ENCODE measurements around the gene GSC2.
A peak's percentile ranks its signal among the peaks of the same experiment; 100 is the strongest.

The GSC2 gene

GRCh38 chr22:19126309-19127273, 23.5 kb downstream of the GSC2 start:
- Histone ChIP-seq H3K4me3 (ENCODE audit: low read length) (no peak overlapping the region), H3K9me3 (ENCODE audit: control insufficient read depth, low read depth, low read length) (no peaks in the 10 kb centered on the region), H3K27ac (ENCODE audit: low read length) (no peak overlapping the region), H3K4me1 (ENCODE audit: control insufficient read depth, low read depth, low read length) (peaks cover 5% of the 10 kb centered on the region), H3K27me3 (ENCODE audit: control insufficient read depth, insufficient read depth, low read length) (no peaks in the 10 kb centered on the region), H3K36me3 (ENCODE audit: control insufficient read depth, low read depth, low read length) (no peaks in the 10 kb centered on the region), H3K9ac (ENCODE audit: low read length) (no peak overlapping the region)

GRCh38 chr22:19125474-19126308, 24.4 kb downstream of the GSC2 start:
- Histone ChIP-seq H3K9ac (ENCODE audit: low read length) (no peak overlapping the region), H3K27me3 (ENCODE audit: control insufficient read depth, insufficient read depth, low read length) (no peaks in the 10 kb centered on the region), H3K9me3 (ENCODE audit: control insufficient read depth, low read depth, low read length) (no peaks in the 10 kb centered on the region), H3K4me3 (ENCODE audit: low read length) (no peak overlapping the region), H3K36me3 (ENCODE audit: control insufficient read depth, low read depth, low read length) (no peaks in the 10 kb centered on the region), H3K4me1 (ENCODE audit: control insufficient read depth, low read depth, low read length) (peaks cover 11% of the 10 kb centered on the region), H3K27ac (ENCODE audit: low read length) (no peak overlapping the region)

DNA sequence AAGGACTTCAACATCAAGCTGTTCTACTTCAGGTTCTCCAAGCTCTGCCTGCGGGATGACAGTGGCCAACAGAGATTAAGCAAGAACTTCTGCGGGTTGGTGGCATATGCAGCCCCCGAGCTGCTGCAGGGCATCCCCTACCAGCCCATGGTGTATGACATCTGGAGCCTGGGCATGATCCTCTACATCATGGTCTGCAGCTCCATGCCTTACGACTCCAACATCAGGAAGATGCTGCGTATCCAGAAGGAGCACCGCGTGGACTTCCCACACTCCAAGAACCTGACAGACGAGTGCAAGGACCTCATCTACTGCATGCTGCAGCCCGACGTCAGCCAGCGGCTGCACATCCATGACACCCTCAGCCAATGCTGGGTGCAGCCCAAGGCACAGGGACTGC, 25.1 kb downstream of the GSC2 start:
- Histone ChIP-seq H3K9me3 (ENCODE audit: control insufficient read depth, low read depth, low read length) (no peaks in the 10 kb centered on the region), H3K36me3 (ENCODE audit: control insufficient read depth, low read depth, low read length) (no peaks in the 10 kb centered on the region), H3K27me3 (ENCODE audit: control insufficient read depth, insufficient read depth, low read length) (no peaks in the 10 kb centered on the region), H3K4me1 (ENCODE audit: control insufficient read depth, low read depth, low read length) (peaks cover 12% of the 10 kb centered on the region), H3K4me3 (ENCODE audit: low read length) (no peak overlapping the region), H3K27ac (ENCODE audit: low read length) (no peak overlapping the region), H3K9ac (ENCODE audit: low read length) (no peak overlapping the region)

DNA sequence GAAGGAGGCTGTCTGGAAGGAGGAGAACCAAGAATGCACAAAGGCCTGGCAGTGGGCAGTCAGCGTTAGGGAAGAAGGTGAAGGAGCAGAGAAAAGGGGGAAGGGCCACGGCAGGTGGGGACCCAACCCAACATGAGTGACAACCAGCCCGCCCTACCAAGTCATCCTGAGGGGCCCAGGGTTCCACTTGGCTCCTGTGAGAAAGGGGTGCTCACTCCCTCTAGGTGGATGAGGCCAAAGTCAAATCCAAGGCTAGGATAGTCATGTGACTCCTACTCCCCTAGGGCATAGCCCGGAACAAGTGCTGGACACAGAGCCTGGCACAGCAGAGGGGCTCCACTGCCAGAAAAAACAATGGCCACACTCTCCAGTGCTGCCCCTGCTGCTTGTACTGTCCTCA, 25.7 kb downstream of the GSC2 start:
- Histone ChIP-seq H3K36me3 (ENCODE audit: control insufficient read depth, low read depth, low read length) (no peaks in the 10 kb centered on the region), H3K27ac (ENCODE audit: low read length) (no peak overlapping the region), H3K4me3 (ENCODE audit: low read length) (no peak overlapping the region), H3K27me3 (ENCODE audit: control insufficient read depth, insufficient read depth, low read length) (no peaks in the 10 kb centered on the region), H3K9ac (ENCODE audit: low read length) (no peak overlapping the region), H3K4me1 (ENCODE audit: control insufficient read depth, low read depth, low read length) (peaks cover 12% of the 10 kb centered on the region), H3K9me3 (ENCODE audit: control insufficient read depth, low read depth, low read length) (no peaks in the 10 kb centered on the region)

DNA sequence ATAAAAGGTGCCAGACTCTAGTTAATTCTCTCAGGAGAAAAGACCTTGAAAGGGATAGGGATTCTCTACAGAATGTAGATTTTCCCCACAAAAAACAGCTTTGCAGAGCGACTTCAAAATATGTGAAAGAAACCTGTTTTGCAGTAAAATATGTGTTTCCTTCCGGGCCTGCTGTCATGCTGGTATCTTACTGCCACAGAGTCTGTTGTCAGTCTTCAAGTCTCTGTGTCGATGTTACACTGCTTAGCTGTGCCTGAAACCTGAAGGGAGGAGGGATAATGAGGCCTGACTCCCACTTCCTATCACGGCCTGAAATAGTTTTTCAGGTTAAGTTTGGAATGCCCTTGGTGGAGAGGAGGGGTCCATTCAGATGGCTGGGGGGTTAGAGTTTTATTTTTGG, 26.2 kb downstream of the GSC2 start:
- H3K9ac ChIP-seq (ENCODE audit: low read length), result no peak overlapping the region
- H3K4me3 ChIP-seq (ENCODE audit: low read length), result no peak overlapping the region
- no peaks in the 10 kb centered on the region for H3K36me3 ChIP-seq (ENCODE audit: control insufficient read depth, low read depth, low read length)
- H3K4me1 ChIP-seq (ENCODE audit: control insufficient read depth, low read depth, low read length), result peaks cover 12% of the 10 kb centered on the region
- H3K27ac ChIP-seq (ENCODE audit: low read length), result no peak overlapping the region
- H3K9me3 ChIP-seq (ENCODE audit: control insufficient read depth, low read depth, low read length), result no peaks in the 10 kb centered on the region
- no peaks in the 10 kb centered on the region for H3K27me3 ChIP-seq (ENCODE audit: control insufficient read depth, insufficient read depth, low read length)

- Histone ChIP-seq H3K9ac (ENCODE audit: low read length) (peak overlapping the region; percentile 72), H3K4me1 (ENCODE audit: control insufficient read depth, low read depth, low read length) (peaks cover 12% of the 10 kb centered on the region), H3K36me3 (ENCODE audit: control insufficient read depth, low read depth, low read length) (peaks cover 4% of the 10 kb centered on the region), H3K4me3 (ENCODE audit: low read length) (peak overlapping the region; percentile 72), H3K27me3 (ENCODE audit: control insufficient read depth, insufficient read depth, low read length) (no peaks in the 10 kb centered on the region), H3K9me3 (ENCODE audit: control insufficient read depth, low read depth, low read length) (no peaks in the 10 kb centered on the region), H3K27ac (ENCODE audit: low read length) (peak overlapping the region; percentile 47)
Measured at GRCh38 chr22:19122752-19123492, 27.2 kb downstream of the GSC2 start.

- Histone ChIP-seq H3K9ac (ENCODE audit: low read length) (peak within 1 kb of the TSS; percentile 72), H3K27me3 (ENCODE audit: control insufficient read depth, insufficient read depth, low read length) (no peaks in the 10 kb centered on the region), H3K4me3 (ENCODE audit: low read length) (peak within 1 kb of the TSS; percentile 92), H3K36me3 (ENCODE audit: control insufficient read depth, low read depth, low read length) (peaks cover 4% of the 10 kb centered on the region), H3K27ac (ENCODE audit: low read length) (peak within 1 kb of the TSS; percentile 47), H3K9me3 (ENCODE audit: control insufficient read depth, low read depth, low read length) (no peaks in the 10 kb centered on the region), H3K4me1 (ENCODE audit: control insufficient read depth, low read depth, low read length) (peaks cover 12% of the 10 kb centered on the region)
Measured at GRCh38 chr22:19122143-19122751, 27.8 kb downstream of the GSC2 start, which contains the start of gene DGCR2. Gene DGCR2 (minus strand): TSS chr22:19122412. CDS start chr22:19122206, 206 bp downstream.

DNA sequence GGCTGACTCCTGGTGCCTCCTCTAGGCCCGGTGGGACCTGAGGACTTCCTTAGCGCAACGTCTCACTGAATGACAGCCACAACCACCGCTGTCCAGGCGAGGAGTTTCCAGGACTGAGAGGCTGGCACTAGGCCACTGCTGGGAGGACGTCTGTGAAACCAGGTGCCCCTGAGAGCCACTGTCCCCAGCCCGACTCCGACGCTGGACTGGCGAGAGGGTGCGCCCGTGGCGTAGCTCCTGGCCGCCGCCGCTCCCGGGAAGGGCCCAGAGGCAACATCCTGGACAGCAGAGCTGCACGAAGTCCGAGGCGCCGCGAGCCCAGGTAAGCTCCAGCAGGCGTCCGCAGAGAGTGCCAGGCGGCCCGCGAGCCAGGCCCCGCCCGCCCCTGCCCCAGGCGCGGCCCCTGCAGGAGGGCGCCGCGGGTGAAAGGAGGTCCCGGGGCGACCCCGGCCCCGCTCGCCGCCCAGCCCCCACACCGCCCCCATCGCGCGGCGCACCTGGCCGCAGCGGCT, 28.4 kb downstream of the GSC2 start:
- Histone ChIP-seq H3K9ac (ENCODE audit: low read length) (peak overlapping the region; percentile 70), H3K27me3 (ENCODE audit: control insufficient read depth, insufficient read depth, low read length) (no peaks in the 10 kb centered on the region), H3K4me1 (ENCODE audit: control insufficient read depth, low read depth, low read length) (peaks cover 12% of the 10 kb centered on the region), H3K27ac (ENCODE audit: low read length) (no peak overlapping the region), H3K36me3 (ENCODE audit: control insufficient read depth, low read depth, low read length) (peaks cover 4% of the 10 kb centered on the region), H3K4me3 (ENCODE audit: low read length) (peak overlapping the region; percentile 92), H3K9me3 (ENCODE audit: control insufficient read depth, low read depth, low read length) (no peaks in the 10 kb centered on the region)

GRCh38 chr22:19120829-19121630, 29.1 kb downstream of the GSC2 start:
- Histone ChIP-seq H3K27ac (ENCODE audit: low read length) (no peak overlapping the region), H3K4me3 (ENCODE audit: low read length) (peak overlapping the region; percentile 92), H3K9ac (ENCODE audit: low read length) (peak overlapping the region; percentile 70), H3K4me1 (ENCODE audit: control insufficient read depth, low read depth, low read length) (peaks cover 12% of the 10 kb centered on the region), H3K27me3 (ENCODE audit: control insufficient read depth, insufficient read depth, low read length) (no peaks in the 10 kb centered on the region), H3K36me3 (ENCODE audit: control insufficient read depth, low read depth, low read length) (peaks cover 4% of the 10 kb centered on the region), H3K9me3 (ENCODE audit: control insufficient read depth, low read depth, low read length) (no peaks in the 10 kb centered on the region)

DNA sequence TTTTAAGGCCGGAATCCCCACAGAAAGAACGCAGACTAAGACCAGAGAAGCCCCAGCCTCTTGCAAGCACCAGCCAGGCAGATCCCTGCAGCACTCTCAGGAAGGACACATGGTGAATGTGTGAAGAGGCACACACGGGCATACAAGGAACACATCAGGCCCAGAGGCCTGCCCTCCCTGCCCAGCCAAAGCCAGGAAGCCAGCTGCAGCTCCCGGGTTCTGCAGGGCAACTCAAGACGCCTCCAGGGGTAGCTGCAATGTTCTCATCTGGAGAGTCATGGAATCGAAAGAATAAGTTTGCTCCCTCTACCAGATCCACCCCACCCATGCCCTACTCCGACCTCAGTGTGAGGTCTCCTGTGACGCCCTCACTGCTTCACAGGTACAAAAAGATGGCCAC, 30.1 kb downstream of the GSC2 start:
- H3K27me3 ChIP-seq (ENCODE audit: control insufficient read depth, insufficient read depth, low read length), result no peaks in the 10 kb centered on the region
- no peak overlapping the region for H3K4me3 ChIP-seq (ENCODE audit: low read length)
- H3K9ac ChIP-seq (ENCODE audit: low read length), result no peak overlapping the region
- H3K4me1 ChIP-seq (ENCODE audit: control insufficient read depth, low read depth, low read length), result peaks cover 12% of the 10 kb centered on the region
- H3K36me3 ChIP-seq (ENCODE audit: control insufficient read depth, low read depth, low read length), result peaks cover 4% of the 10 kb centered on the region
- H3K9me3 ChIP-seq (ENCODE audit: control insufficient read depth, low read depth, low read length), result no peaks in the 10 kb centered on the region
- no peak overlapping the region for H3K27ac ChIP-seq (ENCODE audit: low read length)

Measured in iPS-18a (cell line).